ENCODE results near the gene ROM1. TPM values are rescaled to one million over a fixed set of nuclear protein-coding genes. Genes with fewer than 3 reads are reported as not detected.
"Not testable (repeated sequence)": the region's sequence is repeated elsewhere in the genome, so short reads cannot be mapped to it uniquely, and the experiment has no call there.

ROM1 gene
- polyA plus RNA-seq, 1 donor = 4.5 TPM

DNA sequence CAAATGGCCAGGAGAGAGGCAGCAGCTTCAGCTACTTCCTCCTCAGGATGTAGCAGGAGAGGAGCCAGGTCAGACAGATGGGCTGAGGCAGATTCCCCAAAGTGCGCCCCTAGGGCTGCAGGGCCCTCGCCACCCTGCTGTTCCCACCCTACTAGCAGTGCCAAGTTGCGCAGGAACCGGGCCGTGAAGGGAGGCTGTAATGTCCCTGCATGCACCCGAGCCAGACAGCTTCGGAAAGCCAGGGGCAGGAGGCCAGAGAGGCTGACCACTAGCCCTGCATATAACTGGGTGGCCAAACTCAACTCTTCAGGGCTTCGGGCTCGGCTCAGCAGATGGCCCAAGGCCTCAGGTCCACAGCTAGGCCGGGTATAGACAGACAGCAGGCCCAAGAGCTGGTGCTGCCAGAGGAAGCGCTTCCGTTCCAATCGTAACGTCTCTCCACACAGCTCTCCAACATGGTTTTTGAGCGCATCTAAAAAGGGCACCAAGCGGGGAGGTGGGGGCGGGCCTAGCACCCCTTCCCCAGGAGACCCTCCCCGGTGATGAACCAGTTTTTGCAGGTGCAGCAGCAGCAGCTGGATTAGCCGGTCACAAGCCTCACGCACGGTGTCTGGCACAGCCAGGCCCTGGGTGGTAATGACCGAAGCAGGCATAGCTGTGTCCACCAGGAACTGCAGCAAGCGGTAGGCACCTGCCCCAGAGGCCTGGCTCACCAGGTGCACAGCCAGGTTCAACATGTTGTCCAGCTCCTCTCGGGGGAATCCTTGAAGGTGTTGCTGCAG, 35.3 kb downstream of the ROM1 start:
- H3K27me3 ChIP-seq (ENCODE audit: control insufficient read depth, insufficient read depth, low read length) = no peaks in the 10 kb centered on the region
- no CpG with 5 or more reads among the region's 24 CpGs for WGBS (ENCODE audit: insufficient coverage, low lambda C conversion rate)
- H3K4me1 ChIP-seq (ENCODE audit: control insufficient read depth, insufficient read depth, low read length) = peaks cover 16% of the 10 kb centered on the region
- peaks cover 3% of the 10 kb centered on the region for H3K9me3 ChIP-seq (ENCODE audit: control insufficient read depth, low read depth, low read length)
- H3K36me3 ChIP-seq (ENCODE audit: control insufficient read depth, insufficient read depth, low read length) = peaks cover 38% of the 10 kb centered on the region
- H3K27ac ChIP-seq (ENCODE audit: low read length) = no peak overlapping the region
- no peak for DNase-seq
- H3K4me3 ChIP-seq (ENCODE audit: low read length) = no peak overlapping the region

DNA sequence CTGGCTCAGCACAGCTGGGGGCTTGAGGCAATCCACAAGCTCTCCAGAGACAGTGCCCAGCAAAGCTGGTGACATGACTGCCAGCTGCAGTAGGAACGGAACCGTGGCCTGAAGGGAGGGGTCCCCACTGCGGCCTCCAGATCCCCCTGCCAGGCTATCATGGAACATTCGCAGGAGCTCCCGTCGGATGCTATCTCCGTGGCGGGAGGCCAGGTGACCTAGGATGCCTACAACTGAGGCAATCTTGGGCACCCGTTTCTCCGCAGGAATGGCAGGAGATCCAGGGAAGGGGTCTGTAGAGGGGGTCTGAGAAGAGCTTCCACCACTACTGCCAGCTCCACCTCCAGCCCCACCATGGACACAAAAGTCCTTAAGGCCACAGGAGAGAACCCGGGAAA, 35.9 kb downstream of the ROM1 start:
- no CpG with 5 or more reads among the region's 11 CpGs for WGBS (ENCODE audit: insufficient coverage, low lambda C conversion rate)
- Histone ChIP-seq H3K27me3 (ENCODE audit: control insufficient read depth, insufficient read depth, low read length) (no peaks in the 10 kb centered on the region), H3K4me1 (ENCODE audit: control insufficient read depth, insufficient read depth, low read length) (peaks cover 16% of the 10 kb centered on the region), H3K4me3 (ENCODE audit: low read length) (no peak overlapping the region), H3K9me3 (ENCODE audit: control insufficient read depth, low read depth, low read length) (peaks cover 3% of the 10 kb centered on the region), H3K36me3 (ENCODE audit: control insufficient read depth, insufficient read depth, low read length) (peaks cover 34% of the 10 kb centered on the region), H3K27ac (ENCODE audit: low read length) (no peak overlapping the region)
- no peak for DNase-seq

- H3K27me3 ChIP-seq (ENCODE audit: control insufficient read depth, insufficient read depth, low read length) = no peaks in the 10 kb centered on the region
- no peak for DNase-seq
- peaks cover 13% of the 10 kb centered on the region for H3K4me1 ChIP-seq (ENCODE audit: control insufficient read depth, insufficient read depth, low read length)
- no peak overlapping the region for H3K4me3 ChIP-seq (ENCODE audit: low read length)
- H3K36me3 ChIP-seq (ENCODE audit: control insufficient read depth, insufficient read depth, low read length) = peaks cover 31% of the 10 kb centered on the region
- no CpG with 5 or more reads among the region's 11 CpGs for WGBS (ENCODE audit: insufficient coverage, low lambda C conversion rate)
- H3K9me3 ChIP-seq (ENCODE audit: control insufficient read depth, low read depth, low read length) = peaks cover 3% of the 10 kb centered on the region
- H3K27ac ChIP-seq (ENCODE audit: low read length) = no peak overlapping the region
Observed at GRCh38 chr11:62649486-62649885, 36.4 kb downstream of the ROM1 start.

DNA sequence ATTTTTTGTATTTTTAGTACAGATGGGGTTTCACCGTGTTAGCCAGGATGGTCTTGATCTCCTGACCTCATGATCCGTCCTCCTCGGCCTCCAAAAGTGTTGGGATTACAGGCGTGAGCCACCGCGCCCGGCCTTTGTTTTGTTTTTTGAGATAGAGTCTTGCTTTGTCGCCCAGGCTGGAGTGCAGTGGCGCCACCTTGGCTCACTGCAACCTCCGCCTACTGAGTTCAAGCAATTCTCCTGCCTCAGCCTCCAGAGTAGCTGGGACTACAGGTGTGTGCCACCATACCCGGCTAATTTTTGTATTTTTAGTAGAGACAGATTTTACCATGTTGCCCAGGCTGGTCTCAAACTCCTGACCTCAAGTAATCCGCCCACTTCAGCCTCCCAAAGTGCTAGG, 37.2 kb downstream of the ROM1 start:
- Histone ChIP-seq H3K4me1 (ENCODE audit: control insufficient read depth, insufficient read depth, low read length) (peaks cover 12% of the 10 kb centered on the region), H3K36me3 (ENCODE audit: control insufficient read depth, insufficient read depth, low read length) (peaks cover 30% of the 10 kb centered on the region)
- WGBS (ENCODE audit: insufficient coverage, low lambda C conversion rate) = no CpG with 5 or more reads among the region's 12 CpGs
- H3K9me3 ChIP-seq (ENCODE audit: control insufficient read depth, low read depth, low read length); DNase-seq; H3K4me3 ChIP-seq (ENCODE audit: low read length); H3K27ac ChIP-seq (ENCODE audit: low read length); H3K27me3 ChIP-seq (ENCODE audit: control insufficient read depth, insufficient read depth, low read length): not testable (repeated sequence)

GRCh38 chr11:62652161-62653006, 39.3 kb downstream of the ROM1 start:
- no CpG with 5 or more reads among the region's 16 CpGs for WGBS (ENCODE audit: insufficient coverage, low lambda C conversion rate)
- Histone ChIP-seq H3K27ac (ENCODE audit: low read length) (peak overlapping the region; percentile 92), H3K9me3 (ENCODE audit: control insufficient read depth, low read depth, low read length) (no peaks in the 10 kb centered on the region), H3K4me1 (ENCODE audit: control insufficient read depth, insufficient read depth, low read length) (peaks cover 5% of the 10 kb centered on the region), H3K27me3 (ENCODE audit: control insufficient read depth, insufficient read depth, low read length) (no peaks in the 10 kb centered on the region), H3K36me3 (ENCODE audit: control insufficient read depth, insufficient read depth, low read length) (peaks cover 24% of the 10 kb centered on the region), H3K4me3 (ENCODE audit: low read length) (peak overlapping the region; percentile 86)
- DNase-seq = no peak

- 100% methylated on average over 1 of the region's 11 CpGs for WGBS (ENCODE audit: insufficient coverage, low lambda C conversion rate)
Observed at GRCh38 chr11:62654297-62654696, 41.2 kb downstream of the ROM1 start.

GRCh38 chr11:62656796-62657429, 43.9 kb downstream of the ROM1 start:
- H3K36me3 ChIP-seq (ENCODE audit: control insufficient read depth, insufficient read depth, low read length) = peaks cover 4% of the 10 kb centered on the region
- no CpG with 5 or more reads among the region's 5 CpGs for WGBS (ENCODE audit: insufficient coverage, low lambda C conversion rate)
- peaks cover 3% of the 10 kb centered on the region for H3K4me1 ChIP-seq (ENCODE audit: control insufficient read depth, insufficient read depth, low read length)

More at GRCh38 chr11:62654297-62654696, 41.2 kb downstream of the ROM1 start:
- Histone ChIP-seq H3K4me3 (ENCODE audit: low read length) (no peak overlapping the region), H3K36me3 (ENCODE audit: control insufficient read depth, insufficient read depth, low read length) (peaks cover 6% of the 10 kb centered on the region), H3K9me3 (ENCODE audit: control insufficient read depth, low read depth, low read length) (no peaks in the 10 kb centered on the region), H3K4me1 (ENCODE audit: control insufficient read depth, insufficient read depth, low read length) (peaks cover 5% of the 10 kb centered on the region), H3K27me3 (ENCODE audit: control insufficient read depth, insufficient read depth, low read length) (no peaks in the 10 kb centered on the region), H3K27ac (ENCODE audit: low read length) (no peak overlapping the region)
- no peak for DNase-seq

GRCh38 chr11:62664405-62665074, 51.5 kb downstream of the ROM1 start:
- Histone ChIP-seq H3K4me3 (ENCODE audit: low read length) (peak overlapping the region; percentile 92), H3K27me3 (ENCODE audit: control insufficient read depth, insufficient read depth, low read length) (no peaks in the 10 kb centered on the region), H3K36me3 (ENCODE audit: control insufficient read depth, insufficient read depth, low read length) (peaks cover 28% of the 10 kb centered on the region), H3K4me1 (ENCODE audit: control insufficient read depth, insufficient read depth, low read length) (peaks cover 22% of the 10 kb centered on the region), H3K27ac (ENCODE audit: low read length) (peak overlapping the region; percentile 90), H3K9me3 (ENCODE audit: control insufficient read depth, low read depth, low read length) (no peaks in the 10 kb centered on the region)
- peak; percentile 53 to 79 for DNase-seq
- WGBS (ENCODE audit: insufficient coverage, low lambda C conversion rate) = no CpG with 5 or more reads among the region's 36 CpGs

More at GRCh38 chr11:62656796-62657429, 43.9 kb downstream of the ROM1 start:
- Histone ChIP-seq H3K27me3 (ENCODE audit: control insufficient read depth, insufficient read depth, low read length) (no peaks in the 10 kb centered on the region), H3K27ac (ENCODE audit: low read length) (no peak overlapping the region), H3K4me3 (ENCODE audit: low read length) (no peak overlapping the region), H3K9me3 (ENCODE audit: control insufficient read depth, low read depth, low read length) (no peaks in the 10 kb centered on the region)
- DNase-seq = no peak

Measured in large intestine (tissue), 3 donors.